Trophoblast cell (in vitro differentiated cells and primary cell): ENCODE measurements around the gene FGF1.

Source experiments
- DNase-seq, 2 donors: peaks; one replicate each; pipeline ENCODE4 v3.0.0-alpha.2; 2016
- H2AFZ ChIP-seq: 2 replicates; pipeline ENCODE4 v1.6.1; 2013; ENCODE audit warnings: low read length, moderate library complexity, mild to moderate bottlenecking; ENCODE audit not compliant: insufficient read depth, poor library complexity
- H2AK5ac ChIP-seq: 2 replicates; pipeline ENCODE4 v1.6.1; 2013; ENCODE audit warnings: mild to moderate bottlenecking, low read length
- H2BK120ac ChIP-seq: 2 replicates; pipeline ENCODE4 v1.6.1; 2013; ENCODE audit warnings: low read length, mild to moderate bottlenecking, moderate library complexity; ENCODE audit not compliant: insufficient read depth, poor library complexity
- H2BK12ac ChIP-seq: 2 replicates; pipeline ENCODE4 v1.6.1; 2013; ENCODE audit warnings: mild to moderate bottlenecking, low read length, moderate library complexity
- H2BK5ac ChIP-seq: 2 replicates; pipeline ENCODE4 v1.6.1; 2013; ENCODE audit warnings: low read length, low read depth, moderate library complexity, mild to moderate bottlenecking; ENCODE audit not compliant: poor library complexity
- H3K14ac ChIP-seq: 2 replicates; pipeline ENCODE4 v1.6.1; 2013; ENCODE audit warnings: mild to moderate bottlenecking, low read length
- H3K18ac ChIP-seq: 2 replicates; pipeline ENCODE4 v1.6.1; 2013; ENCODE audit warnings: mild to moderate bottlenecking, low read length
- H3K23ac ChIP-seq: 2 replicates; pipeline ENCODE4 v1.6.1; 2013; ENCODE audit warnings: low read length
- H3K27ac ChIP-seq: 2 replicates; pipeline ENCODE4 v1.5.1; 2013; ENCODE audit warnings: low read depth, mild to moderate bottlenecking, inconsistent platforms, low read length, moderate library complexity
- H3K27me3 ChIP-seq: 2 replicates; pipeline ENCODE4 v1.6.1; 2013; ENCODE audit warnings: inconsistent platforms, mild to moderate bottlenecking, low read length, moderate library complexity; ENCODE audit not compliant: insufficient read depth
- H3K36me3 ChIP-seq, 2 experiments: 1 replicate in 1 of 2; 2 replicates in 1 of 2; pipeline ENCODE4 v1.6.1; 2013; ENCODE audit warnings: low read length in 2 of 2, mild to moderate bottlenecking in 2 of 2, moderate library complexity in 1 of 2; ENCODE audit not compliant: insufficient read depth in 2 of 2, control insufficient read depth in 1 of 2
- H3K4ac ChIP-seq: 2 replicates; pipeline ENCODE4 v1.6.1; 2013; ENCODE audit warnings: low read depth, mild to moderate bottlenecking, low read length, moderate library complexity
- H3K4me1 ChIP-seq, 2 experiments: 1 replicate in 1 of 2; 2 replicates in 1 of 2; pipeline ENCODE4 v1.6.1; 2013; ENCODE audit warnings: low read length in 2 of 2, mild to moderate bottlenecking in 2 of 2, moderate library complexity in 1 of 2; ENCODE audit not compliant: insufficient read depth in 2 of 2, control insufficient read depth in 1 of 2
- H3K4me2 ChIP-seq: 2 replicates; pipeline ENCODE4 v1.6.1; 2013; ENCODE audit warnings: inconsistent platforms, mild to moderate bottlenecking, low read length, moderate library complexity
- H3K4me3 ChIP-seq: 2 replicates; pipeline ENCODE4 v1.5.1; 2013; ENCODE audit warnings: mild to moderate bottlenecking, low read depth, low read length, inconsistent platforms
- H3K79me1 ChIP-seq: one replicate; pipeline ENCODE4 v1.6.1; 2013; ENCODE audit warnings: low read length
- H3K79me2 ChIP-seq: 2 replicates; pipeline ENCODE4 v1.6.1; 2013; ENCODE audit warnings: low read length, mild to moderate bottlenecking; ENCODE audit not compliant: control insufficient read depth, insufficient read depth, poor library complexity
- H3K9ac ChIP-seq: 2 replicates; pipeline ENCODE4 v1.6.1; 2013; ENCODE audit warnings: mild to moderate bottlenecking, low read length
- H3K9me3 ChIP-seq: 2 replicates; pipeline ENCODE4 v1.6.1; 2013; ENCODE audit warnings: low read depth, mild to moderate bottlenecking, control low read depth, inconsistent platforms, low read length; ENCODE audit not compliant: insufficient read depth
- H4K12ac ChIP-seq: 2 replicates; pipeline ENCODE4 v1.6.1; 2013; ENCODE audit warnings: low read depth, mild to moderate bottlenecking, low read length, moderate library complexity
- H4K8ac ChIP-seq: 2 replicates; pipeline ENCODE4 v1.6.1; 2013; ENCODE audit warnings: low read depth, mild to moderate bottlenecking, low read length, moderate library complexity
- H4K91ac ChIP-seq: one replicate; pipeline ENCODE4 v1.6.1; 2013; ENCODE audit warnings: low read depth, mild to moderate bottlenecking, low read length, moderate library complexity
- WGBS: extraction: QIAGEN DNeasy Blood & Tissue Kit; methylation state at CpG from one replicate; pipeline ENCODE4 v1.1.7; 2013; ENCODE audit warnings: missing lambda C conversion rate; ENCODE audit not compliant: insufficient read length, insufficient coverage; ENCODE audit errors: extremely low coverage; 5-methylcytosine and 5-hydroxymethylcytosine counted together

Gene FGF1

DNA sequence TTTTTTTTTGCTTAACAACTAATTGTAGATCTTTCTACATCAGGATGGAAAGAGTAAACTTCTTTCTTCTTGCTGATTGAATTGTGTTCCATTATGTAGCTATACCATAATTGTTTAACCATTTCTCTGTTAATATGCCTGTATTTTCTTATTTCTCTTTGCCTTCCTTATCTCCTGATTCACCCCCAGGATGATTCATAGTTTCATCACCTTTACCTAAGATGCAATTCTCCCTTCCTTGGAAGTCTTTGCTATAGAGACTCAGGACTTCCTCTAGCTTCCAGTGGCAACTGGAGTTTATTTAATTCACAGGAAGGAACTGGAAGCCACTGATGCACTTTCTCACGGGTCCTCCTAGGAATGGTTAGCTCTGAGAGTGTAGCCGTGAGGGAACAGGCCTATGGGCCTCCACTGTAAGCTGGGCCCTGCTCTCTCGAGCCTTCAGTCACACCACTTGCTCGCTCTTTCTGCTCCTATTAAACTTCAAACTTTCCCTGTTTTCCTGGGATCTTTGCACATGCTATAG, 83.1 kb downstream of the FGF1 start:
- Histone ChIP-seq H4K12ac (no peak overlapping the region), H3K4ac (no peak overlapping the region), H3K18ac (no peak overlapping the region), H3K27ac (no peak overlapping the region), H3K36me3 (no peaks in the 10 kb centered on the region), H3K79me1 (no peaks in the 10 kb centered on the region), H4K8ac (no peak overlapping the region), H3K4me3 (no peak overlapping the region), H3K4me1 (peaks cover 0 to 4% of the 10 kb centered on the region in 2 experiments), H3K27me3 (no peaks in the 10 kb centered on the region), H2BK12ac (no peak overlapping the region), H3K9ac (no peak overlapping the region), H3K79me2 (no peaks in the 10 kb centered on the region), H3K14ac (no peak overlapping the region), H3K4me2 (no peak overlapping the region), H3K9me3 (no peaks in the 10 kb centered on the region), H4K91ac (no peak overlapping the region), H2AFZ (no peak overlapping the region), H2BK120ac (no peak overlapping the region), H3K23ac (no peak overlapping the region), H2AK5ac (no peak overlapping the region), H2BK5ac (no peak overlapping the region)
- no CpG with 5 or more reads among the region's 4 CpGs for WGBS
- peak in 1 of 2 donors; percentile 66 for DNase-seq

DNA sequence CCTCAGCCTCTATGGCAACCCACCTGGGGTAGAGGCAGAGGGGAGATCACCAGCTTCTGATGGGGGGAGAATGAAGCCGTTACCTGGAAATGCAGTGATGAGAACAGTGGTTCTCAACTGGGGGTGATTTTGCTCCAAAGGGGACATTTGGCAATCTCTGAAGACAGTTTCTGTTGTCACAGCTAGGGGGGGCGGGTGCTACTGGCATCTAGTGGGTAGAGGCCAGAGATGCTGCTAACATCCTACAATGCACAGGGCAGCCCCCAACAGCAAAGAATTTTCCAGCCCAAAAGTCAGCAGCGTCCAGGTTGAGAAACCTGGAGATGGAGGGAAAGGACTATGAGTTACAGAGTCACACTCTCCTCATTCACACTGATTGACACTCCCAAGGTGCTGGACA, 84.5 kb downstream of the FGF1 start:
- H4K91ac ChIP-seq: no peak overlapping the region
- no peak overlapping the region for H4K8ac ChIP-seq
- H3K14ac ChIP-seq: no peak overlapping the region
- H3K4me3 ChIP-seq: no peak overlapping the region
- no peak overlapping the region for H3K18ac ChIP-seq
- peaks cover 0 to 4% of the 10 kb centered on the region in 2 experiments for H3K4me1 ChIP-seq
- no peak overlapping the region for H3K4me2 ChIP-seq
- no peak for DNase-seq
- H2BK5ac ChIP-seq: no peak overlapping the region
- H3K23ac ChIP-seq: no peak overlapping the region
- H3K36me3 ChIP-seq: no peaks in the 10 kb centered on the region
- no peak overlapping the region for H2BK120ac ChIP-seq
- no peak overlapping the region for H2BK12ac ChIP-seq
- no peaks in the 10 kb centered on the region for H3K79me2 ChIP-seq
- no CpG with 5 or more reads among the region's 3 CpGs for WGBS
- no peaks in the 10 kb centered on the region for H3K9me3 ChIP-seq
- H2AK5ac ChIP-seq: no peak overlapping the region
- no peaks in the 10 kb centered on the region for H3K79me1 ChIP-seq
- H2AFZ ChIP-seq: no peak overlapping the region
- H3K4ac ChIP-seq: no peak overlapping the region
- H4K12ac ChIP-seq: no peak overlapping the region
- no peak overlapping the region for H3K9ac ChIP-seq
- no peaks in the 10 kb centered on the region for H3K27me3 ChIP-seq
- no peak overlapping the region for H3K27ac ChIP-seq

DNA sequence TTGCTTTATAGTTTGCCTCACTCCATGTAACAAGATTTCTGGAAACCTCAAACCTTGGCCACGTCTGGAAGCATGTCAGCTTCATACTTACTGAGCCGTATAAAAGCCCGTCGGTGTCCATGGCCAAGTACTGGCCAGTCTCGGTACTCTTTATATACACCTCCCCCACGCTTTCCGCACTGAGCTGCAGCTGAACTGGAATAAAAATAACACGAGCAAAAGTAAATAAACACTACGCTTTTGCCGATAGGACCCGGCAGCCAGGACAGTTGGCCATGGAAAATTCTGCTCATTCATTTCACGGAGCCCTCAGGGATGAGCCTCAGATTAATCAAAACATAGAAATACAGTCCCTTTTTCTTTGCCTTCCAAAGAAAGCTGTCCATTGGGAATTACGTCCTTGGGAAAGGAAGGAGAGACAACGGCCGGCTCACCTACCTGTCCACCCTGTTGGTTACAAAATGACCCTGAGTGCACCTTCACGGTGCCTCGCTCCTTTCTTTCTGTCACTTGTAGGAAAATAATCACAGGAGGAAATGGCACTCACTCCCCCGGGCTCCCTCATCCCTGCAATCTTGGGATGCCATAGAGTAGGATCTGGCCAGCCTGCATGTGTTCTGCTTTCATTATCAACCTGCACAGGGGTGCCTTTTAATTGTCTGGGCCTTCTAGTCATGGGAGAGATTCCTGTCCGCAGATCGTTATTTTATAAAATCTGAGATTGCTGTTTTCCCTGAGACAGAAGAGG, 85.1 kb downstream of the FGF1 start:
- Histone ChIP-seq H2AFZ (no peak overlapping the region), H3K27ac (no peak overlapping the region), H3K4me3 (no peak overlapping the region), H3K14ac (no peak overlapping the region), H3K4me1 (peaks cover 0 to 4% of the 10 kb centered on the region in 2 experiments), H3K79me2 (no peaks in the 10 kb centered on the region), H2BK5ac (no peak overlapping the region), H3K4me2 (no peak overlapping the region), H2BK12ac (no peak overlapping the region), H2BK120ac (no peak overlapping the region), H4K12ac (no peak overlapping the region), H3K18ac (no peak overlapping the region), H3K9me3 (no peaks in the 10 kb centered on the region), H3K79me1 (no peaks in the 10 kb centered on the region), H3K27me3 (no peaks in the 10 kb centered on the region), H3K36me3 (no peaks in the 10 kb centered on the region), H3K23ac (no peak overlapping the region), H3K9ac (no peak overlapping the region), H4K8ac (no peak overlapping the region), H2AK5ac (no peak overlapping the region), H3K4ac (no peak overlapping the region), H4K91ac (no peak overlapping the region)
- peak; percentile 85 to 91 for DNase-seq
- no CpG with 5 or more reads among the region's 20 CpGs for WGBS

DNA sequence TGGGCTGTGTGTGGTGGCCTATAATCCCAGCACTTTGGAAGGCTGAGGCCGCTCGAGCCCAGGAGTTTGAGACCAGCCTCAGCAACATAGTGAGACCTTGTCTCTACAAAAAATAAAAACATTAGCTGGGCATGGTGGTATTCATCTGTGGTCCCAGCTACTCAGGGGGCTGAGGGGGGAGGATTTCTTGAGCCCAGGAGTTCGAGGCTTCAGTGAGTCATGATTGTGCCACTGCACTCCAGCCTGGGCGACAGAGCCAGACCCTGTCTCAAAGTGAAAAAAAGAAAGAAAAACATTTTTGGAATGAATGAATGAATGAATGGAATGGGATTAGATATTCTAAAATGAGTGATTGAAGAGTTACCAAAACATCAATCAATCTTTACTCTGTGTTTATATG, 85.8 kb downstream of the FGF1 start:
- no peaks in the 10 kb centered on the region for H3K79me1 ChIP-seq
- no peak overlapping the region for H4K91ac ChIP-seq
- no peak overlapping the region for H3K4me3 ChIP-seq
- no peaks in the 10 kb centered on the region for H3K9me3 ChIP-seq
- H3K9ac ChIP-seq: no peak overlapping the region
- peaks cover 0 to 4% of the 10 kb centered on the region in 2 experiments for H3K4me1 ChIP-seq
- no peak overlapping the region for H3K4me2 ChIP-seq
- no peak overlapping the region for H2AK5ac ChIP-seq
- H2BK12ac ChIP-seq: no peak overlapping the region
- no peaks in the 10 kb centered on the region for H3K36me3 ChIP-seq
- no peak overlapping the region for H2AFZ ChIP-seq
- no peak for DNase-seq
- no peak overlapping the region for H3K27ac ChIP-seq
- H3K79me2 ChIP-seq: no peaks in the 10 kb centered on the region
- H2BK120ac ChIP-seq: no peak overlapping the region
- H3K18ac ChIP-seq: no peak overlapping the region
- no peak overlapping the region for H4K8ac ChIP-seq
- H3K23ac ChIP-seq: no peak overlapping the region
- no peak overlapping the region for H2BK5ac ChIP-seq
- no peak overlapping the region for H4K12ac ChIP-seq
- no peak overlapping the region for H3K4ac ChIP-seq
- H3K14ac ChIP-seq: no peak overlapping the region
- H3K27me3 ChIP-seq: no peaks in the 10 kb centered on the region
- no CpG with 5 or more reads among the region's 4 CpGs for WGBS
